Colonic mucosa (tissue), 4 donors: ENCODE data around the gene HEATR5A. TPM values are rescaled to one million over a fixed set of nuclear protein-coding genes. Genes with fewer than 3 reads are reported as not detected.
"Not testable (repeated sequence)": the region's sequence is repeated elsewhere in the genome, so short reads cannot be mapped to it uniquely, and the experiment has no call there.

Experiments used
- DNase-seq: peaks from one replicate; pipeline ENCODE4 v3.0.0-alpha.2; 2020
- H3K27ac ChIP-seq: fragments of 200-600 bp; one replicate; pipeline ENCODE4 v1.8.0; 2021
- H3K27me3 ChIP-seq: fragments of 200-600 bp; one replicate; pipeline ENCODE4 v1.8.0; 2021
- H3K36me3 ChIP-seq: fragments of 200-600 bp; one replicate; pipeline ENCODE4 v1.8.0; 2021
- H3K4me1 ChIP-seq: fragments of 200-600 bp; one replicate; pipeline ENCODE4 v1.8.0; 2021; ENCODE audit warnings: mild to moderate bottlenecking
- H3K4me3 ChIP-seq: fragments of 200-600 bp; one replicate; pipeline ENCODE4 v1.8.0; 2021
- H3K9ac ChIP-seq, 2 donors: one replicate each; pipeline ENCODE4 v1.7.0; 2013; ENCODE audit warnings: control low read depth in 2 of 2, low read depth in 2 of 2, low read length in 2 of 2
- H3K9me3 ChIP-seq: fragments of 200-600 bp; one replicate; pipeline ENCODE4 v1.8.0; 2021
- CTCF ChIP-seq: fragments of 200-600 bp; IDR thresholded peaks from one replicate; pipeline ENCODE4 v1.8.0; 2022; ENCODE audit warnings: antibody characterized with exemption, mild to moderate bottlenecking
- intact Hi-C: fragments of 100-400 bp; cut with DNase I; formaldehyde crosslinking; loops from one replicate; pipeline ENCODE4 v1.14.1; 2022
- total RNA-seq, 2 donors: library from RNA; stranded (reverse); fragmentation: NEBNext Ultra II Directional in 1 of 2; extraction: Animal tissue kit (Norgen Biotek cat#: 25700) in 1 of 2; gene quantifications; one replicate each; pipeline ENCODE4 v1.2.1, GENCODE V29; 2021
- donor health status: healthy.
- donor health status: DM: no; HTN: no; CAD: no.
- donor health status: DM: no; HTN: no; CAD: no.

The HEATR5A gene
- total RNA-seq, 2 donors from 2014 or later, result 45.5 to 58.2 TPM

- intact Hi-C loops, result no loop called here
- H3K27ac ChIP-seq, result no peak overlapping the region
- DNase-seq, result no peak
Measured at GRCh38 chr14:31336646-31337045, 83.7 kb downstream of the HEATR5A start.

GRCh38 chr14:31331395-31331794 is 89.0 kb downstream of the HEATR5A start:
- H3K27me3 ChIP-seq, H3K36me3 ChIP-seq, H3K4me3 ChIP-seq, H3K9me3 ChIP-seq, H3K9ac ChIP-seq, intact Hi-C loops, H3K4me1 ChIP-seq, DNase-seq, H3K27ac ChIP-seq: not testable (repeated sequence)

More at GRCh38 chr14:31336646-31337045, 83.7 kb downstream of the HEATR5A start:
- H3K9ac ChIP-seq, result no peak overlapping the region
- TF ChIP-seq CTCF, result no peak
- peaks cover 4% of the 10 kb centered on the region for H3K4me1 ChIP-seq
- no peaks in the 10 kb centered on the region for H3K27me3 ChIP-seq
- no peaks in the 10 kb centered on the region for H3K36me3 ChIP-seq
- H3K9me3 ChIP-seq, result no peaks in the 10 kb centered on the region
- H3K4me3 ChIP-seq, result no peak overlapping the region

- intact Hi-C loops, H3K4me3 ChIP-seq, H3K9me3 ChIP-seq, DNase-seq, H3K4me1 ChIP-seq, H3K27me3 ChIP-seq, H3K36me3 ChIP-seq, H3K9ac ChIP-seq, H3K27ac ChIP-seq: not testable (repeated sequence)
Measured at GRCh38 chr14:31329876-31330521, 90.4 kb downstream of the HEATR5A start.

GRCh38 chr14:31326111-31326510 is 94.2 kb downstream of the HEATR5A start:
- Histone ChIP-seq H3K9me3 (no peaks in the 10 kb centered on the region), H3K9ac (no peak overlapping the region), H3K27ac (no peak overlapping the region), H3K36me3 (no peaks in the 10 kb centered on the region), H3K27me3 (no peaks in the 10 kb centered on the region), H3K4me1 (no peaks in the 10 kb centered on the region), H3K4me3 (no peak overlapping the region)
- DNase-seq, result no peak
- intact Hi-C loops, result no loop called here
- no peak for TF ChIP-seq CTCF

GRCh38 chr14:31323419-31323818 is 96.9 kb downstream of the HEATR5A start:
- Histone ChIP-seq H3K27me3 (no peaks in the 10 kb centered on the region), H3K4me3 (no peak overlapping the region), H3K9me3 (no peaks in the 10 kb centered on the region), H3K36me3 (no peaks in the 10 kb centered on the region), H3K4me1 (no peaks in the 10 kb centered on the region), H3K9ac (no peak overlapping the region), H3K27ac (no peak overlapping the region)
- no peak for DNase-seq
- TF ChIP-seq CTCF, result no peak
- intact Hi-C loops, result no loop called here

GRCh38 chr14:31320922-31321766 is 99.2 kb downstream of the HEATR5A start:
- Histone ChIP-seq H3K27ac (no peak overlapping the region), H3K27me3 (no peaks in the 10 kb centered on the region), H3K9ac (no peak overlapping the region), H3K9me3 (no peaks in the 10 kb centered on the region), H3K36me3 (no peaks in the 10 kb centered on the region), H3K4me3 (no peak overlapping the region), H3K4me1 (no peaks in the 10 kb centered on the region)
- TF ChIP-seq CTCF, result no peak
- intact Hi-C loops, result no loop called here
- no peak for DNase-seq
